Measurements from ENCODE around the gene PIK3R1. TPM values are rescaled to one million over a fixed set of nuclear protein-coding genes. Genes with fewer than 3 reads are reported as not detected.
A peak's percentile ranks its signal among the peaks of the same experiment; 100 is the strongest.

PIK3R1 gene
- total RNA-seq, 1 experiment from 2014 or later = 151 TPM

GRCh38 chr5:68303038-68303738, 87.6 kb downstream of the PIK3R1 start:
- no TSS peak for BruUV-seq (replicated peaks)
- intact Hi-C loops (cut with micrococcal nuclease) = no loop called here
- no peak for TF ChIP-seq CTCF (IDR thresholded peaks at IDR 0.05; ENCODE audit: unreplicated experiment)
- no peaks in the 10 kb centered on the region for H3K27me3 Mint-ChIP-seq (ENCODE audit: insufficient read depth, unreplicated experiment)
- H3K4me3 Mint-ChIP-seq (ENCODE audit: unreplicated experiment) = no peak overlapping the region
- peaks cover 83% of the 10 kb centered on the region for H3K36me3 Mint-ChIP-seq (ENCODE audit: insufficient read depth, unreplicated experiment)
- no peaks in the 10 kb centered on the region for H3K9me3 Mint-ChIP-seq (ENCODE audit: unreplicated experiment)
- ChIA-PET CTCF (interaction anchor here (0.6 to 1.2 kb wide), 4 partner anchors 10 to 659 kb away, joined by 3 to 8 read pairs (median 5); no protein-coding TSS in a partner anchor), POLR2A (interaction anchor here (0.7 to 1.7 kb wide), 4 partner anchors 10 to 1056 kb away, joined by 3 to 4 read pairs (median 4); no protein-coding TSS in a partner anchor)
- H3K27ac Mint-ChIP-seq (ENCODE audit: low read depth, unreplicated experiment) = no peak overlapping the region
- DNase-seq (ENCODE audit: unreplicated experiment) = peak; percentile 45
- H3K4me1 Mint-ChIP-seq (ENCODE audit: insufficient read depth, unreplicated experiment) = peaks cover 20% of the 10 kb centered on the region

GRCh38 chr5:68303754-68304420, 88.3 kb downstream of the PIK3R1 start:
- TF ChIP-seq CTCF (IDR thresholded peaks at IDR 0.05; ENCODE audit: unreplicated experiment) = no peak
- CTCF ChIA-PET = interaction anchor here (0.6 to 0.9 kb wide), 2 partner anchors 658 to 721 kb away, joined by 5 to 6 read pairs; no protein-coding TSS in a partner anchor
- POLR2A ChIA-PET = interaction anchor here (0.6 to 1.6 kb wide), 2 partner anchors 258 to 1057 kb away, joined by 3 to 4 read pairs; no protein-coding TSS in a partner anchor
- Mint-ChIP-seq H3K36me3 (ENCODE audit: insufficient read depth, unreplicated experiment) (peaks cover 81% of the 10 kb centered on the region), H3K27ac (ENCODE audit: low read depth, unreplicated experiment) (no peak overlapping the region), H3K9me3 (ENCODE audit: unreplicated experiment) (no peaks in the 10 kb centered on the region), H3K27me3 (ENCODE audit: insufficient read depth, unreplicated experiment) (no peaks in the 10 kb centered on the region), H3K4me3 (ENCODE audit: unreplicated experiment) (no peak overlapping the region), H3K4me1 (ENCODE audit: insufficient read depth, unreplicated experiment) (peaks cover 20% of the 10 kb centered on the region)
- no TSS peak for BruUV-seq (replicated peaks)
- no peak for DNase-seq (ENCODE audit: unreplicated experiment)
- intact Hi-C loops (cut with micrococcal nuclease) = no loop called here

- peaks cover 14% of the 10 kb centered on the region for H3K4me1 Mint-ChIP-seq (ENCODE audit: insufficient read depth, unreplicated experiment)
- no peaks in the 10 kb centered on the region for H3K9me3 Mint-ChIP-seq (ENCODE audit: unreplicated experiment)
Measured at GRCh38 chr5:68304421-68305052, 89.0 kb downstream of the PIK3R1 start.

More at GRCh38 chr5:68304421-68305052, 89.0 kb downstream of the PIK3R1 start:
- intact Hi-C loops (cut with micrococcal nuclease) = no loop called here
- no peak for TF ChIP-seq CTCF (IDR thresholded peaks at IDR 0.05; ENCODE audit: unreplicated experiment)
- Mint-ChIP-seq H3K27ac (ENCODE audit: low read depth, unreplicated experiment) (no peak overlapping the region), H3K36me3 (ENCODE audit: insufficient read depth, unreplicated experiment) (peaks cover 75% of the 10 kb centered on the region), H3K27me3 (ENCODE audit: insufficient read depth, unreplicated experiment) (no peaks in the 10 kb centered on the region), H3K4me3 (ENCODE audit: unreplicated experiment) (no peak overlapping the region)
- ChIA-PET POLR2A (interaction anchor here (0.6 to 1.4 kb wide), 4 partner anchors 12 to 257 kb away, joined by 3 to 5 read pairs (median 4); no protein-coding TSS in a partner anchor), CTCF (interaction anchor here (0.6 to 1.1 kb wide), 2 partner anchors 18 to 721 kb away, joined by 5 to 6 read pairs; no protein-coding TSS in a partner anchor)
- no TSS peak for BruUV-seq (replicated peaks)
- no peak for DNase-seq (ENCODE audit: unreplicated experiment)

Measured in MCF 10A (cell line).